Ammon's horn (tissue), 1 donor: ENCODE measurements around the gene TAGLN2.

ENCODE experiments used
- DNase-seq: peaks from one replicate; pipeline ENCODE4 v3.0.0-alpha.2; 2016; ENCODE audit warnings: low spot score

Gene TAGLN2

DNA sequence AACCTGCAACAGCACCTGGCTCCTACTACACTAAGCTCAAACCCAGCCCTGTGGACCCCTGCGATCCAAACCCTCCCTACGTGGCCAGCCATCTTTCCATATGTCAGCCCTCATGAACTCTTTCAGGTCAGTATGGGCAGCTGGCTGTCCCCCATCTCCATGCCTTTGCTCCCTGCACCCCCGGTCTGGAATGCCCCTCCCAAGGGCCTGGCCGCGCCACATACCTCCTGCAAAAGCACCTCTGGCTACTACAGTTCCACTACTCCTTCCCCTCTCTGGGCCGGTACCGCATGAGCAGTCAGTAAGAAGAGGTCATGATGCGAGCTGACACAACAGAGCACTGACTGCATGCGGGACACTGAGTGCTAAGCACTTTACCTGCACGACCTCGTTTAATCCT, 10.0 kb upstream of the TAGLN2 start:
- no peak for DNase-seq

DNA sequence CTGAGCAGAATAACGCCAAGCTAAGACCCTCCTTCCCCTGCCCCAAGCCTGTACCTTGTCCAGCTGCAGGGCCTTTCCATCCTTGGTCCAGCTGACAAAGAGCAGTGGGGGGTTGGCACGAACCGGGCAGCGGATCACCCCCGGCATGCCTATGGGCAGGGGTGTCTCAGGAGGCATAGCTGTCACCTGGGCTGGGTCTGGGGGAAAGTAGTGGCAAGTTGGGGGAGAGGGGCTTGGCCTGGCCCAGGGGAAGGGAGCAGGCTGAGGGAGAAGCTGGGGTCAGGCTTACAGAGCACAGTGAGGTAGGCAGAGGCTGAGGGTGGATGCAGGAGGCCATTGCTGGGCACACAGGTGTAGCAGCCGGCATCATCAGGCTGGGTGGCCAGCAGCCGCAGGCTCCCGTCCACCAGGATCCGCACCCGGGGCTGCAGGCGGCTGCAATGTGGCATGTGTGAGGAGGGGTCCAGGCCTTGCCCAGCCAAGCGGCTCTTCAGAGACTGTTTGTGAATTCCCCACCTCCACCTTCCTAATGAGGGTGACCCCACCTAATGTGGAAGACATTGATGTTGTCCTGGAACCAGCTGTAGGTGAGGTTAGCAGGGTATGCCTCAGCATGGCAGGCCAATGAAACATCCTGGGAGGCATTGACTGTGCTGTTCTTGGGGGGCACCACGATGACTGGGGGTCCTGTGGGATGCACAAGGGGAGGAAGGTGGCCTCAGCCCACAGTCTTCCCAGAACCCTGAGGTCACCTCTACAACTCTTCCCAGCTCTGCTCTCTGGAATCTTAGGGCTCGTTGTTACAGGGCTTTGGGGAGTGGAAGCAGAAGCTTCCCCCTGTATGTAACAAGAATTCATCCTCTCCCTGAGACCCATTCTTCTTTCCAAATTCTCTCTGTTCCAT, 9.1 kb upstream of the TAGLN2 start:
- no peak for DNase-seq

DNA sequence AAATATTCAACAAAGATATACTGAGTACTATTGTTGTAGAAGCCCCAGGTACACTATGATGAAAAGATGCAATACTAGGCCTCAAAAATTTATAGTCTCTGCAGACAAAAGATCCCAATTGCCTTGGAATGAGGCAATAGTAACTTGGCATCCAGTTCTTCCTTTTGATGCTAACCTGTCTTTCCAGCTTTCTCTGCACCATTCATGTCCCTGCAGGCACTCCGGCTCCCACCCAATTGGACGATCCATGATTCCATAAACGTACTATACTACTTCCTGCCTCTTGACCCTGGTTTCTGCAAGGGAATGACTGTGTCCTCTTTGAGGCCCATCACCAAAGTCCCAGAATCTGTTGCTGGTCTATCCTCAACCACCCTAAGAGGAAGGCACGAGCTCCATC, 8.0 kb upstream of the TAGLN2 start:
- DNase-seq: no peak

DNA sequence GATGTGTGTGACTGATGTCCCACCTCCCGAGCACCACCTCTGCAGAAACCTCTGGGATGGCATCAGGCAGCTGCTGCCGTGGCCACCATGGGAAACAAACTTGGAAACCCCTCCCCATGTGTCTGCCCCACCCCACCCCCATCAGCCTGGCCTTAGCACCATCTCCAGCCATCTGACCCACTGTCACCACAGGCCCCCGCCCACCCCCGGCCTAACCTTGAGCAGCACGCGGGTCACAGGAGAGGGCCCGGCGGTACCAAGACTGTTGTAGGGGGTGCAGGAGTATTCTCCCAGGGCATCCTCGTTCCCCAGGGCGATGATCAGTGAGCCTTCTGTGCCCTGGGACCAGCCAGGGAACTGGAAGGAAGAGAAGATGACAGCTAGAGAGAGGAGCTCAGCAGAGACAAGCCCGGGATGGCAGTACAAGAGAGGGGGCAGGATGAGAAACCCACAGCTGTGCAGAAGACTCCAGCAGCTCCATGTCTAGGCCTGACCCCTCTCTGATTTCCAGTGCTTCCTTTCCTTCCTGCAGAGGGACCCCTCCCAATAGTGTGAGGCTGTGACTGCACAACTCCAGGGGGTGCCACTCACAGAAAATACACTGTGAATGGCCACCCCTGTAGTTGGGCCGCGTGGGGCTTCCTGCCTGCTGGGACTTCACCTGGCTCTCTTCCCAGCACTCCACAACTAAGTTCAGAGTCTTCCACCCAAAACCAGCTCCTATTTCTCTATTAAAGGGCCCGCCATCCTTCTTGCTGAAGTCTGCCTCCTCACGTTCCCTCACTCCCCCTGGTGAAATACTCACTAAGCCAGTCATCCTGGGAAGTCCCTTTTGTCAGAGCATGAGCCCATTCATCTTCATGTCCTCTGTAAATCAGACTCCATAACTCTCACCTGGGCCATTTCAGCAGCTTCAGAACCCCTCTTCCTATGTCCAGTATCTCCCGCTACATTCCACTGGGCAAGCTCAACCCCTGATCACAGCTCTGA, 7.3 kb upstream of the TAGLN2 start:
- DNase-seq: no peak

DNA sequence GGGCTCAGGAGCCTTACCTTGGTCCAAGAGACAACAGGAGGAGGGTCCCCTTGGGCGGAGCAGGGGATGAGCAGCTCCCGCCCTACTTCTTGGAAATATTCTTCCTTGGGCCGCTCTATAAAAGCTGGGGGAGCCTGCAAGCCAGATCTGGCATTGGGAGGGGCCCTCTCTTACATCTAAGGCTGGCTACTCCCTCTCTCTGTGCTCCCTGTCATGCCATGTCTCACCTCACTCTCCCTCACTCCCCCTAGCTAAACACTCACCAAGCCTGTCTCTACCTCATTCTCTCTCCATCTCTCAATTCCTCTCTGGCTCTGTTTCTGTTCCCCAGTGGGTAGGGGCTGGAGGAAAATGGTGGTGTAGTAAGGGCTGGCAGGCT, 6.5 kb upstream of the TAGLN2 start:
- DNase-seq: no peak

DNA sequence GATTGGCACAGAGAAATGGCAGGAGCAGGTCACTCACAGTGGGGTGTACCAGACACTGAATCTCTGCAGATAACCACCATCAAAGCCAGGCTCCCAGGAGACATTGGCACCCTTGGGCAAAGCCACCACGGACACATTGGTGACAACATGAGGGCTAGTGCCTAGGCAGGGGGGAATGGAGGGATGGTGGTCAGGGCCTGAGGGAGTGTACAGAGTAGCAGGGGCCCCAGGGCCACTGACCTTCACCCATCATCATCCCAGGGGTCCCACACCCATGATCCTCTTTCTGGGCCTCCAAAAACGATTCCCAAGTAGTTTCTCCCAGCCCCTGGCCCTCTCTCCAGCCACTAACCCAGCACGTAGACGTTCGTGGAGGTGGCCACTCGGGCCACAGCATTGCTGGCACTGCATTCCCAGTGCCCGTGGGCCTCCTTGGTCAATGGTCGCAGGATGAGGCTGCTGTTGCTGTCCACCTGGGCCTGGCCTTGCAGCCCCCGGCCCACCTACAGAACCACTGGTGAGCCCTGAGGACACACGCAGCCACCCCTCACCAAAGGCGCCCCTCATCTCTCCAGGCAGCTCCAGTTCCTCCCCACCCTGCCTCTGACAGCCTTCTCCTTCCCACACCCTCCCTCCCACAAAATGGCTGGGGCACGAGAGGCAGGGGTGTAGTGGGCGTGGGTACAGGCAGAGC, 5.9 kb upstream of the TAGLN2 start:
- no peak for DNase-seq

DNA sequence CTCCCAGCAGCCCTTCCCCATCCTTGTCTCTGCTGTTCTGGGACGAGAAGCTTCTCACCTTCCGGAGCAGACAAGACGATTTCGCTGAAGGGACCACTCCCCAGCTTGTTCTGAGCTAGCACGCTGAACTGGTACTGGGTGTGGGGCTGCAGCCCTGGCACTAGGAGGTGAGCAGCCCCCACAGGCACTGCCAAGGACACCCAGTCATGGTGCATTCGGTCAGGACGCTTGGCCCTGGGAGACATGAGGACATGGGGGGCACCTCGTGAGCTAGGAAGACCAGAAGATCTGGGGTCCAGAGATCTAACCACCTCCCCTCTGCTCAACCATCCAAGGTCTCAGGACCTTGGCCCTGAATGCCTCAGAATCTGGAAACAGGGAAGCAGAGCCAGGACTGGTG, 5.3 kb upstream of the TAGLN2 start:
- no peak for DNase-seq

DNA sequence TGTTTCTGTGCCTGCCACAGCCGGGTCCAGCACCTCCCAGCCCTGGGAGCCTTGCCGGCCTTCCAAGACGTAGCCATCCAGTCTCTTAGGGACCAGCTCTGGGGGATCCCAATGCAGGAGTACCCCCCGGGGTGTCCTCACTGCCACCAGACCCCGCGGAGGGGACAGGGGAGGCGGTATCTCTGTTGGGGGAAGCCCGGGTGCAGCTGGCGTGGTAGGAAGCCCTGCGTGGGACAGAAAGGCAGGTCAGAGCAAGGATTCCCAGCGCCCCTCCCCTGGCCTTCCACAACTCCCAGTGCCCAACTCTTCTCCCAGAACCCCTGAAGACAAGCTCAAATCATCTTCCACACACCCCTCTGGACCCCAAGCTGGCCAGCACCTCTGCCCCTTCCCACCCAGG, 4.9 kb upstream of the TAGLN2 start:
- DNase-seq: no peak

DNA sequence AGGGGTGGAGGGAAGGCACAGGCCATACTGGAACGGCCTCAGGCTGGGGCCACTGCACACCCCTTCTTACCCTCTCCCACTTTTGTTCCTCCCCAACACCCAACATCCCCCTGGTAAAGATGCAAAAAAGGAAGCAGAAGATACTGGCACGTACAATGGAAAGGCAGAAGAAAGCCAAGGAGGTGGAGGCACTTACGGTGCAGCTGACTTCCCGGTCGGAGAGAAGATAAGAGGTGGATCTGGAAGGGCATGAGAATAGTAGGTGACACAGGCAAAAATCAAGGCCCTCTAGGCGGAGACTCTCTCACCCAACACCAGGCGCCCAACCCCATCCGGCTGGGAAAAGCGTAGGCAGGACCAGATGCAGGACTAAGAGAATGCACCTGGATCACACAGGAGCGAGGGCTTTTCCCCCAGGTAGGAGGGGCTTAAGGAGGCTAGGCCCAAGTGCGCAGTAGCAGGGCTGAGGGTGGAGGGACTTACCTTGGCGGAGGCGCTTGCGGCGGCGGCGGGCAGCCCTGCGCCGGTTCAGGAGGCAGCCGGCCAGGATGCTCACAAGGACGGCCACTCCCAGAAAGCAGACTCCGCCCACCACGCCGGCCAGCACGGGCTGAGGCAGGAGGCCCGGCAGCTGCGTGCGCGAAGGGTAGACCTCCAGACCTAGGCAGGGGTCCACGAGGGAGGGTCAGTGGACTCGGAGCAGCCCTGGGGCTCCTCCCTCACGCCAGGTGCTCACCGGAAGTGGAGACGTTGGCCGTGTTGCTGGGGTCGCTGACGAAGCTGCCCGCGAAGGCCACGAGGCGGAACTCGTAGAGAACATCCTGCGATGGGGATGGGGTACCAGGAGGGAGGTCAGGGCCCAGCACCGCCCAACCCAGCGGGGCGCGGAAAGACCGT, 4.1 kb upstream of the TAGLN2 start:
- no peak for DNase-seq

DNA sequence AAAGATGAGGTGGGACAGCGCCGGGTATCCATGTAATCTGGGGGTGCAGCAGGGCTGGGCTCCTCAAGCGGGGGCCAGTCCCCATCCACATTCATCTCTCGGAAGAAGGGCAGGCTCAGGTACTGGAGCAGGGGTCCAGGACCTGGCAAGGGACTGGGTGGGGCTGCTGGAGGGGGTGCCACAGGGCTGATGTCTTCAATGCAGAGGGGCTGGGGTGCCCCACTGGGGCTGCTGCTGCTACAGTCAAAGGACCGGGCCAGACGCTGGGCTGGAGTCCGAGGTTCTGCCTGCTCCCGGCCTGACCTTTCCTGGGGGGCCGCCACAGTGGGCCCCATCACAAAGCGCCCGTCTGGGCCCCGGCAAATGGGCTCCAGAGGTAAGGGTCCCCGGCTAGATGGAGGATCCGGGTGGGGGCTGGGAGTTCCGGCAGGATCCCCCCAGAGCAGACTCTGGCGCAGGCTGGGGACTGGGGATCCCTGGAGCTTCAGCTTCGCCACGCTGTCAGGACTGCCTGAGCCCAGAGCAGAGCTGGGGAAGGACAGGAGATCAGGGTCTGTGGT, 3.3 kb upstream of the TAGLN2 start:
- DNase-seq: no peak

DNA sequence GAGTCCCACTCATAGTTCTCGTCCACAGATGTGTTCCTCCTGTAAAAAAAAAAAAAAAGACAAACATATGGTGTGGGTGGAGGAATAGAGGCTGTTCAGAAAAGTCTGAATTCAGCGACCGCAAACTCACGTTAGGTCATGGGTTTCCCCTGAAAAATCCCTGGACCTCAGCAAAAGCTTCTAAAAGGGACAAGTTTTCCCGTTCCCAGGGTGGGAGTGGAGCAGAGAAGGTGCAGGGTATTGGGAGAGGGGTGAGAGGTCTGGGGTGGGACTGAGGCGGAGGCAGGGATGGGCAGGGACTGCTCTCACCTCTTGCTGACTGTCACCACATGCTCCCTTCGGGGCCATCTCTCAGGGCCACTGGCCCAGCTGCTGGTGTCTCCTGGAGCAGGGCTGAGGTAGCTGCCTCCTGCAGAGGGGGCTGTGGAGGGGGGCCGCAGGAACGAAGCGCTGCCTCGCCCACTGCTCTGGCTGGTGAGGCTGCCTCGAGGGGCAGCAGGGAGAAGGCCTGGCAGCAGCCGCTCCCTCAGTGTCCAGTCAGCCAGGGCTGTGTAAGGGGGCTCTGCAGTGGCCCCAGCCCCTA, 2.6 kb upstream of the TAGLN2 start:
- no peak for DNase-seq

DNA sequence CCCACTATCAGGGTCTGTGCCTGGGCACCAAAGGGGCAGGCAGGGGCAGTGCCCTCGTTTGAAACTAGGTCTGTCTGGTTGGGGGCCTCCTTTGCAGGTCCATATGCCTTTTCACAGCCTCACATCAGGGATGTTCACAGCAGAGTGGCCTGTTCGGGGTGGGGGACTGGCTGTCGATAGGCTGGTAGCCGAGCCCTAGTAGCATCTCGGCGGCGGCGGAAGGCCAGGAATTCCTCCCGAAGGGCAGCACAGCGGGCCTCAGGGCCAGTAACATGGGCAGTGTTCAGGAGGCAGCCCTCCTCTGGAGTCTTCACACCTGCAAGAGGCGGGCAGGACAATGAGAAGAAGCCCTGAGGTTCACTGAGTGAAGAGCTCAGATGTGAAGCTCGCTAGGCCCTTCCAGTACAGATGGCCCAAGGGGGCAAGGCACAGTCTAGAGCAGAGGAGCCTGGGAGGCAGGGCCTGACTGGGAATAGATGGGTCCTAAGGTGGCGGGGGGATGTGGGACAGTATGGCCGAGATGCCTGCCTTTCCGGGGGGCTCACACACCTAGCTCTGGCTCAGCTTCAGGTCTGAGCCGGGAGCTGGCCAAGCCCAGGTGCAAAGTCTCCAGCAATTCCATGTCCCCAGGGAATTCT, 2.0 kb upstream of the TAGLN2 start:
- DNase-seq: no peak

DNA sequence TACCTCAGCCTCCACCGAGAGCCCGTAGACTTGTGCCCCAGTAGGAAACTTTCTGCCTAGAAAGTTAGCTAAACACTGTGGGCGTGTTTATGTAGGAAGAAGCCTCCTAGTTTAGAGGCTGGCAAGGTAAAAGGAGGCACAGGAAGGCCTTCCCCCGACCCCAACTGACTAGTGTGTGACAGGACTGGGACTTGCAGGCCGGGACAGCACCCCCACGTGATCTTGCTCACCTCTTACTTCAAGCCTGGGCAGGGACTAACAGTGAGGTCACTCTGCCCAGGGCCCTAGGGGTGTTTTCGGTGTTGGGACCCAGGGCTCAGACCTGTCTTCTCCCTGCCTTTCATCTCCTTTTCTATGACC, 392 bp upstream of the TAGLN2 start:
- no peak for DNase-seq

DNA sequence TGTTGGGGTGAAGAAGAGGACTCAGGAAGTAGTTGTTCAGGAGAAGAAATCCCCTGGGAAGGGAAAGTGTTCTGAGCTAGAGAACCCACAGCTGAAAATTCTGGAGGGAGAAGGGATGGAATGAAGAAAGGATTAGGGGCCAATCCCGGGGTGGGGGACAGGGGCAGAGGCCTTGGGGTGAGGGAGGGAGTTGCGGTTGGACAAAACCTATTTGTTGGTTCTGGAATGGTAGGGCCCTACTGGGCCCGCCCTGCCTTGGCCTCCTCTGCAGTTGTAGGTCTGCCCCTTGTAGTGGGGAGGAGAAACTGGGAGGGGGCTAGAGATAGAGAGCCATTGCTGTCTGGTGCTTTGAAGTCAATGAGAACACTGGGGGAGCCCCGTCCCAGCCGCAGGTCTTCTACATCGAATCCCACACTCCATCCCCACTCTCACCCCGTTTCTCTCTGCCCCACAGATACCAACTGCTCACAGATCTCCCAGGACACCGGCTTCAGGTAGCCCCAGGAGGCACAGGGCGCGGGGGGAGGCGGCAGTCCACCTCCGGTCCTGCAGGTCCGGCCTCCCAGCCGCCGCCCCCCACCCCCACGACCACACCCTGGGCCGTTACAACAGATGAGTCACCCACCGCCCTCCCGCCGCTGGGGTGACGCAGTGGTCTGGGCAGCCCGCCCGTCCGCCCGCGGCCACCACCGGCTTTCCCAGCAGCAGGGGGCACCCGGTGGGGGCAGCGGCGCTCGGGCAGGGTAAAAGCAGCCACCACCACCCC, 1.1 kb downstream of the TAGLN2 start:
- peak; percentile 29 for DNase-seq

DNA sequence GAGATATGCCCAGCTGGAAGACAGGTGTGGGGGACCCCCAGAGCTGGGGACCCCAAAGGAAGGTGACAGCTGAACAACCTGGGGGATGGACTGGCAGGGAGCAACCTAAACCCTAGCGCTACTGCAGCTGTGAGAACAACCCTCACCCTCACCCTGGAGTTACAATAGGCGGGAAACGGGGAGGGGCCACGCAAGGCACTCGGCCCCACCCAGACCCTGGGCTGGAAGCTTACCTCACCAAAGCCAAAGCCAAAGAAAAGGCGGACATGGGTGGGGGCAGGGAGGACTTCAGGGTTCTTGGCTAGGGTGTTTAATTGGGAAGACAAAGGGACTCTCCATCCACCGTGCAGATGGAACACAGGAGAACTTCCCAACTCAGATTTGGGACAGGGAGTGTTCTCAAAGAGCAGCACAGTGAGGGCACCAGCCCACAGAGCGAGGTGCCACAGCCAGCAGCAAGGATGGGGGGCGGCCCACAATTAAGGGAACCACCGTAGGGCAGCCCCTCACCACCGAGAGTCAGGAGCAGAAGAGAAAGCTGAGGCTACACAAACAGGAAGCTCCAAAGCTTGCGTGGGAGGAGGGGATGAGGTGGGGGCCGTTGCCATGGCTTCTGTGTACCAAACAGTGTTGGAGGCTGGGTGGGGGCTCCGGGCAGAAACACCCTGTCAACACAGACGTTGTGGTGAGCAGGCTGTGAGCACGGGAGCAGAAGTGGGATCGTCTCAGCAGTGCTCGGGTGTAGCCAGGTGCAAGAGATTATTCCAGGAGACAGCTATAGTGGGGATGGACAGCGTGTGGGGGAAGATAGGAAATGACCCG, 1.9 kb downstream of the TAGLN2 start:
- peak; percentile 47 for DNase-seq

DNA sequence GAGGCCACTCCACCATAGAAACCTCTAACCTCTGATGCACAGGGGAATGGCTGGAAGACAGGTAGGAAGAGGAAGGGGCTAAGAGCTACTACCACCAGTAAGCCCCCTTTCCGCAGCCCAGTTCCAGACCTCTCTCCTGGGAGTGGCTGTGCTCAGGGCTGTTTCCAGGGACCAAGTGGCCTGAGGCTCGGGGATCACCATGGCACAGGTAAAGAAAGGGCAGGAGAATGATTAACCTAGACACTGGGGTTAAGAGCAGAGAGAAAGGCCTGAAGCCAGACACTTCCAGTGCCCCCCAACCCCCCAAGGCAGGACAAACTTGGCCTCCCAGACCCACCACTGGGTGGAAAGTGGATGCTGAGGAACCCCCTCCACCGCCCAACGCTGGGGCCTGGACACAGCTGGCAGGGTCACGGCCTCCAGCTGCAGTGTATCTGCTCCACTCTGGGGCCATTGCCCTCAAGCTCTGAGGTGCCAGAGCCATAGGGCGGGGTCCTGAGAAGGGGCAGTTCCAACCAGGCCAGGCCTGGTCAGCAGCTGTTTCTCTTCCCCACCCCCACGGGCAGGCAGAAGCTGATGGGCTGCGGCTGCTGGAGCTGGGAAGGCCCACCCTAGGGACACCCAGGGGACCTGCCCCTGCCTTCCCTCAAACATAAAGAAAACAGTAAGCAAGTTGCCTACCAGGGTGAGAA, 2.6 kb downstream of the TAGLN2 start:
- DNase-seq: no peak

DNA sequence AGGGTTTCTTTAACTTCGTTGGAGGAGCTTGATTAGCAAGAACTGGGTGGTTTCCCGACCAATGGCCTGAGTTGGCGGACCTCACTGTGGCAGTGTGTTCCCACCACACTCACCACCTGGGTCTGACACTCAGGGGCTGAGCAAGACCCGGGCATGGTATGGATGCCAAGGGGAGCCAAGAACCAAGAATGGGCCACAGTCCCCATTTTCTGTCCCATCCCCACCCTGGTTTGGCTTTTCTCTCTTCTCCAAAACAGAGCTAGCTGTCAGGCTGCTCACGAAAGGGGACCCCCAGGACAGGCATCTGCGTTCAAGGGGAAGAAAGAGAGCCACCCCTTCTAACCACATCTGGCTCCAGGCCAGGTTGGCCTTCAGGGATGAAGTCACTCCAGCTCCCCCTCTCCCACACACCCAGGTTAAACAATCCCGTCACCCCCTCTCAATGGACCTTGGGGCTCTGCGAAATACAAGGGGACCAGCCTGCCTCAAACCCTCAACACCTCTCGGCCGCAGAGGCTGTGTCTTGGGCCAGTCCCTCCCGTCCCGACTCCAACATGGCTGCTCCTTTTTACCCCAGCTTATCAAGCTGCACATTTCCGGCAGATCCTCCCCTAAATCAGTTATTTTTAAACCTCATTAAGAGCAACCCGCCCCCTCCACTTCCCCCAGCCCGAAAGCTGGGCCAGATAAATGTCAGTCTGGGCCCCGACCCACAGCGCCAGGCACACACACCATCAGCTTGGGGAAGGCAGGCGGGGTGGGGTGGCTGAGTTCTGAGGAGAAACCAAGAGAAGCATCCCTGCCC, 3.4 kb downstream of the TAGLN2 start:
- no peak for DNase-seq
